Esophagus squamous epithelium (tissue), 4 donors: Measurements from ENCODE around the gene TEF.

ENCODE experiments used
- CTCF ChIP-seq, 6 experiments: fragments of 450-650 bp in 4 of 6; fragments of 200-600 bp in 2 of 6; sonication (generic) in 2 of 6; IDR thresholded peaks; one replicate each; pipeline ENCODE4 v1.5.1; 2016 to 2019; ENCODE audit warnings: antibody characterized with exemption in 6 of 6, mild to moderate bottlenecking in 4 of 6, moderate library complexity in 4 of 6
- POLR2A ChIP-seq, 4 donors: fragments of 450-650 bp; IDR thresholded peaks; one replicate each; pipeline ENCODE4 v1.6.1; 2017; ENCODE audit warnings: antibody characterized with exemption in 4 of 4, mild to moderate bottlenecking in 4 of 4, moderate library complexity in 3 of 4

DNA sequence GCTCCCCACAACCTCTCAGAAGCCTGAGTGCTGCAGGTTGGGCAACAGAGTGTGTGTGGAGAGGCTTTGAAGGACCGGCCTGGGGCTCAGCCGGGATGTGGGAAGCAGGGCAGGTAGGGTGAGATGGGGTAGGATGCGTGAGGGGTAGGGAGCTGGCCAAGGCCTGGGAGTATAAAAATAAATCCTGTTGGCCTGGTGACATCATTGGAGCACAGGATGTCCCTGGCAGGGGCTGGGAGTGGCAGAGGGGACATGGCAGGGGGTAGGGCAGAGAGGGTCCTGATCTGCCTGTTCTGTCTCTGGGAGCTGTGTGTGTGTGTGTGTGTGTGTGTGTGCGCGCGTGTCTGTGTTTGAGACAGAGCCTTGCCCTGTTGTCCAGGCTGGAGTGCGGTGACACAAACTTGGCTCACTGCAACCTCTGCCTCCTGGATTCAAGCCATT lies 28.6 kb downstream of the TEF start:
- TF ChIP-seq CTCF (IDR thresholded peaks at IDR 0.05) (no peak), POLR2A (IDR thresholded peaks at IDR 0.05) (no peak)
